Measurements from ENCODE around the gene KANSL1L.

GRCh38 chr2:210180477-210180876 is 9.3 kb upstream of the KANSL1L start:
- TF ChIP-seq, protein P1, sequence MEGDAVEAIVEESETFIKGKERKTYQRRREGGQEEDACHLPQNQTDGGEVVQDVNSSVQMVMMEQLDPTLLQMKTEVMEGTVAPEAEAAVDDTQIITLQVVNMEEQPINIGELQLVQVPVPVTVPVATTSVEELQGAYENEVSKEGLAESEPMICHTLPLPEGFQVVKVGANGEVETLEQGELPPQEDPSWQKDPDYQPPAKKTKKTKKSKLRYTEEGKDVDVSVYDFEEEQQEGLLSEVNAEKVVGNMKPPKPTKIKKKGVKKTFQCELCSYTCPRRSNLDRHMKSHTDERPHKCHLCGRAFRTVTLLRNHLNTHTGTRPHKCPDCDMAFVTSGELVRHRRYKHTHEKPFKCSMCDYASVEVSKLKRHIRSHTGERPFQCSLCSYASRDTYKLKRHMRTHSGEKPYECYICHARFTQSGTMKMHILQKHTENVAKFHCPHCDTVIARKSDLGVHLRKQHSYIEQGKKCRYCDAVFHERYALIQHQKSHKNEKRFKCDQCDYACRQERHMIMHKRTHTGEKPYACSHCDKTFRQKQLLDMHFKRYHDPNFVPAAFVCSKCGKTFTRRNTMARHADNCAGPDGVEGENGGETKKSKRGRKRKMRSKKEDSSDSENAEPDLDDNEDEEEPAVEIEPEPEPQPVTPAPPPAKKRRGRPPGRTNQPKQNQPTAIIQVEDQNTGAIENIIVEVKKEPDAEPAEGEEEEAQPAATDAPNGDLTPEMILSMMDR (conservative IDR thresholded peaks at IDR 0.05 in 1 of 2, IDR thresholded peaks at IDR 0.05 in 1 of 2; ENCODE audit: extremely low read depth in 1 of 2, insufficient read depth in 1 of 2, low read depth in 1 of 2, low read length in 2 of 2) = no peak
- TF ChIP-seq EZH2 (IDR thresholded peaks at IDR 0.05; ENCODE audit: borderline replicate concordance, low read length) = no peak
